Kidney glomerular epithelial cell (primary cell): ENCODE data around the gene STARD5.
A peak's percentile ranks its signal among the peaks of the same experiment; 100 is the strongest.
"Not testable (repeated sequence)": the region's sequence is repeated elsewhere in the genome, so short reads cannot be mapped to it uniquely, and the experiment has no call there.

Source experiments
- DNase-seq: peaks from one replicate; lab custom pipeline; 2025; lab: John Stamatoyannopoulos, UW

STARD5 gene

GRCh38 chr15:81323944-81324881, at the start of gene STARD5:
TSS of gene STARD5 (minus strand) at chr15:81324141. CDS start at chr15:81324099, 42 bp downstream.
- peak; percentile 94 for DNase-seq

DNA sequence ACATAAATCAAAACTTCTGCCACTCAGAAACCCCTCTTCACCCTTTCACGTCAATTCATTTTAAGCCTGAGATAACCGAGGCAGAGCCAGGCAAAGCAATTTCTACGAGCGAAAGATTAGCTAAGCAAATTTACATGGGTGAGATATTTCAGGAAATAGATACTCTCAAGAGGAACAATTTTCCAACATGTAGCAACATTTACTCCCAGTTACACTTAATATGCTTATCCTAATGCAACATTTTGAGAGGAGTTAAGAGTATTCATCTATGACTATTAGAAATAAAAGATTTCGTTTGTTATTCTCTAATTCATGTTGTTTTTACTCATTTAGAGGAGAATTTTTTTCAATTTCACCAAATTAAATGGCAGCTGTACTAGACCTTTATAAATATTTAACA, 49.2 kb upstream of the STARD5 start:
- no peak for DNase-seq

GRCh38 chr15:81372575-81372974, 48.6 kb upstream of the STARD5 start:
- no peak for DNase-seq

DNA sequence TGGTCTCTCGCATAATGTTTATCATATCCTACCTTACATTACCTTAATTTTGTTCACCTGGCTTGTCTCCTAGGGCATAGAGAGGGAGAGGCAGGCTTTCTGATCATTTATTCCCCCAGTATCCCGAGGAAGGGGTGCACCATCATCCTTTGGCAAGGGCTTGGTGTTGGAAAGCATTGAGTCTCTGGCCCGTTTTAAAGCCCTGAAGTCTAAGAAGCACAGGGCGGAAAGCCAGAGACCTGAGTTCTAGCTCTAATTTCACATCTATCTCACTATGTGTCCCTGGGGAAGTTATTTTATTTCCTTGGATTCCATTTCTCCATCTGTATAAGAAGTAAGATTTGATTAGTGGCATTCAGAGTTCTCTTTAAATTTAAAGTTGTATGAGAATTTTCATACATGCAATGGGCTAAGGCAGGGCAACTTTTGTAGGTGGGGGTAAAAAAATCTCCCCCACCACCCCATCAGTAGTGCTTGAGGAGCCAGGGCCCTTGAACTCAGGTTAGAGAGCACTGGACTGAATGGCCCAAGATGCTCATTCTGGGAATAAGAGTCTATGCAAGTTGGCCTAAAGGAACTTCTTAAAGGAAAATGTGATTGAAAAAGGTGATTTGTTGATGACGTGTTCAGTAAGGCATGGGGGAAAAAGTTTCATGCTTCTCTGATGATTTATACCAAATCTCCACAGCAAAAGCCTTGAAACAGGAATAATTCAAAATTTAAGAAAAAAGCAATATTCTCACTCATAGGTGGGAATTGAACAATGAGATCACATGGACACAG, 40.0 kb upstream of the STARD5 start:
- DNase-seq: no peak

DNA sequence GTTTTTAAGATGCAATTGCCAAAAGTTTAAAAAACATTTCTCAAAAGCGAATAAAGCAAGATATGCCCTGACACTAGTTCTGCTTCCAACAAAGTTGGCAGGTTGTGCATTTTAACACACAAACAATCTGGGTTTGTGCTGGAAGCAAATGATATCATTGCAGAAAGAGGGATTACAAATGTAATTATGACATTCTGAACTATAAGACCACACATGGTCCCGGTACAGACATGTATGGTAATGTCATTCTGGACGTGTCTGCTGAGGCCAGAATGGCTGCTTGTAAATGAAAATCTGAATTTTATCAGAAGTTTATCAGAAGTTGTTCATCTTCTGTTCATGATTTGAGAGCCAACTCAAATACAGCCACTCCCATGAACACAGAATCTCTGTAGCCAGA, 39.3 kb upstream of the STARD5 start:
- no peak for DNase-seq

DNA sequence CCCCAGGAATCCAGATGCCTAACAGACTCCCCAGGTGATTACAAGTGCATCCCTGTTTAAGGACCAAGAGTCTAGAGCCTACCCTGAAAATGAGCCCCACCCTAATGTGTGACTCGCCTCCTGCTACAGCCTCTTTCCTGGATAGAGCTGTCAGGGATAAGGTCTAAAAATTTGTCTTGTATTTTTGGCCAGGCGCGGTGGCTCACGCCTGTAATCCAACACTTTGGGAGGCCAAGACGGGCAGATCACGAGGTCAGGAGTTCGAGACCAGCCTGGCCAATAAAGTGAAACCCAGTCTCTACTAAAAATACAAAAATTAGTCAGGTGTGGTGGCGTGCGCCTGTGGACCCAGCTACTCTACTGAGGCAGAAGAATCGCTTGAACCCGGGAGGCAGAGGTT, 38.8 kb upstream of the STARD5 start:
- no peak for DNase-seq

DNA sequence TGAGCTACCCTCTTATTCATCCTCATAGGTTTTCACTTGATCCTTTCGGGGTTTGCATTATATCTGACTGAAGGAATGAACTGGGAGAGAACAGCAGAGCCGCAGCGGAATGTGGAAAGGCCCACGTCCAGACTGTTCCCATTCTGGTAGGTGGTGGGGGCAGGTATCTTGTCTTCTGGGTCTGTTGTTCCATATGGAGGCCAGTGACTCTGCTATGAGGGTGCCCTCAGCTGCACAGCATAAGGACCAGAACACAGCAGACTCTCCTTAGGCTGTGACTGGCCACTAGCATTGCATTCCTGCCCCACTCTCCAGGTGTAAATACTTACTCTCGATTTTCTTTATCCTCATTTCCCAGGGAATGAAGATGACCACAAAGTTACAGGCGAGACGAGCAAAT, 38.0 kb upstream of the STARD5 start:
- no peak for DNase-seq

- no peak for DNase-seq
These were observed 36.5 kb upstream of the STARD5 start for GRCh38 chr15:81360491-81360890.

DNA sequence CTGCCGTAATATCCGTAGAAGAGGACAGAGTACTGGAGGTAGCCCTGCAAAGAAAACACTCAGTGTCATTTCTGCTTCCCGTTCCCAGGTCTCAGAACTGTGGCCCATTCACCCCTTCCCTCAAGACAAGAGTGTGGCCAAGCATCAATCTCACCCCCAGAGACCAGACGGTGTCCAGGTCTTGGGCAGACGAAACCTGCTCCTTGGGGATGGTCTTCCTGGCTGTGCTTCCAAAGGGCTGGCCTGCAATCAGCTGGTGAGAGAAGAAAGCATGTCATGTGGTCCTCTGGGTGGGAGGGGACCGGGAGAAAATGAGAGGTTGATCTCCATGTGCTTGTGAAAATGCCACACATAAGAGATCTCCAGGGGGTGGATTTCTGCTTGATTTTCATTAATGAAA, 34.3 kb upstream of the STARD5 start:
- no peak for DNase-seq

DNA sequence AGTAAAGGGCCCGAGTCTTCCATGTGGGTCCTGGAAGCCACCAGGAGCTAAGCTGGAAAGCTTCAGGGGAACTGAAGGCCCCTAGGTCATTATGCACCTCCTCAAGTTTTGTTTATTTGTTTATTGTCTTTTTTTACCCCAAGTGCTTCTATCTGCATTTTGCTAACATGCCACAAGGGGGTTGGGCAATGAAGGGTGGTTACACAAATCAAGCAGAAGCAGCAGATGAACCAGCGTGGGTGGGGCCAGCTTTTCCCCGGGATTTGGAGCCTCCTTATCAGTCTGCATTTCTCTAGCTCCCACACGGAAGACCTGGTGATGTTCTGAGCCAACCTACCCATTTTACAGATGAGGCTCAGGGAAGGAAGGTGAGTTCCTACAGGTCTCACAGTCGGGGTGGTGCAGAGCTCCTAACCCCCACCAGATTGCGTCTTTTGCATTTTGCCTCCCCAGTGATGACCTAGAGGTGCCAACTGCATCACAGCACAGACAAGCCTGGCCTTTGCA, 33.3 kb upstream of the STARD5 start:
- DNase-seq: no peak

DNA sequence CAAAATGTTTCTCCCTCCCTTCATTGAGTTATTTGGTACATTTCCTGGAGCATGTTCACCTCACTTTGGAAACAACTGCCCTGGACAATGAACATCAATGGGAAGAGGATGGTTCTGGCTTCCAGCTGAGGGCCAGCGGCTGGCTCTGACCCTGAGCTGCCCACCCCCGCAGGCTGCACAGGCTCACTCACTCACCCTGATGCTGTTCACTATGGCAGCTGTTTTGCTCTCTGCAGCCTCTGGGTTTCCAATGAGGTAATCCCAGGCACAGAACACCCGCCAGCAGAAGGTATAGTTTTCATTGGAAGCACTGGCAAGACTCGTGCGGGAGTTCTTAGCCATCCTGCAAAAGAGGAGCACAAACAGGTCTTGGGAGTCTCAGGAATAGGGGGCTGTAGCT, 32.3 kb upstream of the STARD5 start:
- DNase-seq: no peak

DNA sequence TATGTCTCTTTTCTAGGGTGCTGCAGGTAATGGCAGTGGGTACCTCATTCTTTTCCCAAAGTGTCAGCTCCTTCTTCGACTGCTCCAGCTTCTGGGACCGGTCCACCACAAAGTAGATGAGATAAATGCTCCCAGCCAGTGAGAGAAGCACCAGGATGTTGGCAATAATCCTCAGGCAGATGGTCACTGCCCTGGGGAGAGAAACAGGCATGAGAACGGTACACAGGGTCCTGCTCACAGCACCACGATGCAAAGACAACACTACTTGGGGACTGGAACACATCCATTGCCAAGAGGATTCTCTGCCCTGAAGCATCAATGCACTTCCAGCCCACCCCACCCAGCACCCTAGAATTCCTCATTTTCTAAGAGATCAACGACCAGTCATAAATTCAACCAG, 27.7 kb upstream of the STARD5 start:
- no peak for DNase-seq

DNA sequence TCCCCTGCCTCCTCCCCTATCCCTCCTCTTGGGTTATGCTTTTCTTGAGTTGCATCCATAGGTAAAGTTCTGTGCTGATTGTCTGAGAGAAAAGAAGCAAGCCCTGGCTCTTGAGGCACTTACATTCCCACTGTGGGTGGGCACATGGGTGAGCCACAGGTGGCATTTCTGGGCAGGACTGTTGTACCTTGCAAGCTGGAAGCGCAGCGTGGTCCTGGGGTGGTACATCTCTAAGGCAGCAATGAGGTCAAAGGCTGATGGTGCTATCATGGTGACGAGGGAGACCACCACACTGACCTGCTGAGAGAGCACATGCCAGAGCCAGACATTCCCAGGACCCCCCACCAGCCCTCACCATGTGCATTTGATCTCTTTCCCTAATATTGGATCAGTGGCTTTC, 25.3 kb upstream of the STARD5 start:
- no peak for DNase-seq

DNA sequence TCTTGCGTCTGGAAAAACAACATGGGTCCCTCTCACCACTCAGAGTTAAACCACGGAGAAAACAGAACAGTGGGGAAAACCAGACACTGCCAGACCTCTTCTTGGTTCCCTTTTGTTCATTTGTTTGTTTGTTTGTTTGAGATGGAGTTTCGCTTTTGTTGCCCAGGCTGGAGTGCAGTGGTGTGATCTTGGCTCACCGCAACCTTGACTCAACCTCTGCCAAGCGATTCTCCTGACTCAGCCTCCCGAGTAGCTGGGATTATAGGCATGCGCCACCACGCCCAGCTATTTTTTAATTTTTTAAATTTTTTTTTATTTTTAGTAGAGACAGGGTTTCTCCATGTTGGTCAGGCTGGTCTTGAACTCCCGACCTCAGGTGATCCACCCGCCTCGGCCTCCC, 24.8 kb upstream of the STARD5 start:
- not testable (repeated sequence) for DNase-seq

DNA sequence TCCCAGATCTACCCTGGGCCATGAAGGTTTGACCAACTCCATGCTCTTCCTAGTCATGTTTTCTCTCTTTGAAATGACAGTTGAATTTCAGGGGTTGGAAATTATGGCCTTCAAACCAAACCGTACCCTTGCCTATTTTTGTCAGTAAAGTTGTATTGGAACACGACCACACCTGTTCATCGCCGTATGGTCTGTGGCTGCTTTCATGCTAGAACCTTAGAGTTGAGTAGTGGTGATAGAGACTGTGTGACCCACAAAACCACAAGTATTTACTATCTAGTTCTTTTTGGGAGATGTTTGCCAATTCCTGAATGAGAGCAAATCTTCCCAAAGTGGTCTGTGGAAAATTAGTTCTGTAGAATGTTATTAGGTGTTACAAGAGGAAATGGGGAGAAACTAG, 24.0 kb upstream of the STARD5 start:
- no peak for DNase-seq

DNA sequence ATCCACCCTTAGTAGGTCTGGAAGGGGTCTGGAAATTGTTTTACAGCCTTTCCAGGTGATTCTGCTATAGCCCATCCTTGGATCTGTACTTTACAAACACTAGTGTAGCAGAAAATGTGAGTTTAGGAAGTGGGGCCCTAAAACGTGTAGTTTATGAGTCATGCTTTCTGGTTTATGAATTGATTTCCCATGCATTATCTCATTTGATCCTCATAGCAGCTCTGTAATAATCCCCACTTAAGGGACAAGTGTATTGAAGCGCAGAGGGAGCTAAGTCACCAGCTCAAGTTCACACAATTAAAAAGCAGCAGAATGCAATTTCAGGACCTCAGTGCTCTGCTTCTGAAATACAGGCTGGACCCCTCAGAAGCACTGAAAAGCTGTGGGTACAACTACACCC, 22.7 kb upstream of the STARD5 start:
- no peak for DNase-seq

DNA sequence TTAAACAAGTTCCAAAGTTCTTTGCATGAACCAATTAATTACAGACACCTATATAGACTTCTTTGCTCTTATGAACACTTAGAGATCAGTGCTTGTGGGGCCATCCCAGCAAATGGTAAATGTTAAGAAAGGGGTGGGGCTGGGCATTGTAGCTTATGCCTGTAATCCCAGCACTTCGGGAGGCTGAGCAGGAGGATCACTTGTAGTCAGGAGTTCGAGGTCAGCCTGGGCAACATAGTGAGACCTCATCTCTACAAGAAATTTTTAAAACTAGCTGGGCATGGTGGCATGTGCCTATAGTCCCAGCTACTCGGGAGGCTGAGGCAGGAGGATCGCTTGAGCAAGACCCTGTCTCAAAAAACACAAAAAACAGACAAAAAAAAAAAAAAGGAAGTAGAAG, 19.4 kb upstream of the STARD5 start:
- DNase-seq: no peak

DNA sequence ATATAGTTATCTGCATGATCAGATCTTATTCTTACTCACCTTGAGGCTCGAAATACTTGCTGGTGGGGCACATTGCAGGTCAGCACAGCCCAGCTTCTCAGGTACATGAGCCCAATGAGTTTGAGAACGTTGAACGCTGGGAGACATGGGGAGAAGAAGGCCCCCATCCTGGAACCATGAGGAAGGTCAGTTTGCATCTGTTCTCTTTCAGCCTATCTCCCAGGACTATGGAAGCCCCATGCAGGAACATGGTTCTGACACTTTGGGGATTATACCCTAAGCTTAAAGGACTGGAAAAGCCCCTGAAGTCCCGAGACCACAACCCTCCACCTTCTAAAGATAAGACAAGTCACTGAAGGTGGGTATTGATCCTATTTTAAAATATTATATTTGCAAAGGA, 17.4 kb upstream of the STARD5 start:
- DNase-seq: no peak

- no peak for DNase-seq
These were observed 15.9 kb upstream of the STARD5 start for GRCh38 chr15:81339851-81340250.

GRCh38 chr15:81339321-81339720, 15.4 kb upstream of the STARD5 start:
- DNase-seq: no peak

- peak; percentile 79 for DNase-seq
These were observed 14.4 kb upstream of the STARD5 start for GRCh38 chr15:81338170-81339007.

DNA sequence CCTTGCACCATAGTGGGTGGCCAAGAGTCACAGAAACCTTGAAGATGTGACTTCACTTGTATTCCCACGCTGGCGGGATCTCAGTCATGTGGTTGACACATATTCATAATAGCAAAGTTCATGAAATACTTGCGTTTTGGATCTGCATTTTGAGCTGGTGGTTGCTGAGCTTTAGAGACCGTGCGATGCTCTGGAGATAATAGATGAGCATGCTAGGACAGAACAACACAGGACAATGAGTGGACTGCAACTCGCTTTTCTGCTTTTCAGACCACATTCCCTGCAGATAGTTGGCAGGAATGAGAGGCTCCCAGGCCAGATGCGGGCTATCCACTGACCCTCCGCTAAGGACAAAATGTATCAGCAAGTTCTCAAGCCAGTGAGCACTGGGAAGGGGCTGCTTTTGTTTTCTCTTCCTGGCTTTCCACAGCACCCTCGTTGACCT, 13.8 kb upstream of the STARD5 start:
- DNase-seq: no peak
